Immature natural killer cell (primary cell): ENCODE measurements around the gene LYG2. TPM values are rescaled to one million over a fixed set of nuclear protein-coding genes. Genes with fewer than 3 reads are reported as not detected.
A peak's percentile ranks its signal among the peaks of the same experiment; 100 is the strongest.
"Not testable (repeated sequence)": the region's sequence is repeated elsewhere in the genome, so short reads cannot be mapped to it uniquely, and the experiment has no call there.

ENCODE experiments used
- DNase-seq, 3 donors: peaks; one replicate each; pipeline ENCODE4 v3.0.0; 2022; ENCODE audit warnings: mixed read lengths in 1 of 3
- H3K27ac Mint-ChIP-seq, 6 donors: one replicate each; pipeline ENCODE4 v1.8.0; 2020; ENCODE audit warnings: mixed read lengths in 6 of 6, mild to moderate bottlenecking in 5 of 6, inconsistent platforms in 4 of 6, moderate library complexity in 3 of 6
- H3K27me3 Mint-ChIP-seq, 3 donors: one replicate each; pipeline ENCODE4 v1.8.0; 2020 to 2021; ENCODE audit warnings: low read depth in 3 of 3, mild to moderate bottlenecking in 3 of 3, mixed read lengths in 3 of 3, moderate library complexity in 3 of 3, inconsistent platforms in 1 of 3
- H3K36me3 Mint-ChIP-seq, 3 donors: one replicate each; pipeline ENCODE4 v1.8.0; 2020; ENCODE audit warnings: mixed read lengths in 3 of 3, inconsistent platforms in 2 of 3, mild to moderate bottlenecking in 2 of 3
- H3K4me1 Mint-ChIP-seq, 2 donors: one replicate each; pipeline ENCODE4 v1.8.0; 2020; ENCODE audit warnings: inconsistent platforms in 2 of 2, mild to moderate bottlenecking in 2 of 2, mixed read lengths in 2 of 2, moderate library complexity in 1 of 2
- H3K4me3 Mint-ChIP-seq, 5 donors: one replicate each; pipeline ENCODE4 v1.8.0; 2020; ENCODE audit warnings: mild to moderate bottlenecking in 5 of 5, mixed read lengths in 5 of 5, inconsistent platforms in 3 of 5, moderate library complexity in 3 of 5
- H3K9me3 Mint-ChIP-seq, 6 donors: one replicate each; pipeline ENCODE4 v1.8.0; 2020; ENCODE audit warnings: mild to moderate bottlenecking in 6 of 6, mixed read lengths in 6 of 6, inconsistent platforms in 4 of 6, moderate library complexity in 3 of 6
- polyA plus RNA-seq, 3 donors: library from polyadenylated mRNA; unstranded; fragments of 300-500 nt; fragmentation: Illumina TruSeq; gene quantifications; one replicate each; pipeline ENCODE4 v1.2.3, GENCODE V29; 2021

LYG2 gene
- not detected for polyA plus RNA-seq

- no peaks in the 10 kb centered on the region for H3K4me1 Mint-ChIP-seq
- H3K9me3 Mint-ChIP-seq = no peaks in the 10 kb centered on the region
- no peaks in the 10 kb centered on the region for H3K27me3 Mint-ChIP-seq
- peak within 1 kb of the TSS in 1 of 6 donors; percentile 62 for H3K27ac Mint-ChIP-seq
- no peak for DNase-seq
- no peaks in the 10 kb centered on the region for H3K36me3 Mint-ChIP-seq
- H3K4me3 Mint-ChIP-seq = no peak within 1 kb of the TSS
These were observed at the start of gene LYG2 for GRCh38 chr2:99255491-99256318. TSS of gene LYG2 (minus strand) at chr2:99255666. CDS start at chr2:99254260, 1,406 bp downstream.

GRCh38 chr2:99301097-99301496, 45.6 kb upstream of the LYG2 start, which contains the start of gene LYG1:
TSS of gene LYG1 (minus strand) at chr2:99301197. CDS start at chr2:99295670, 5,527 bp downstream.
- not testable (repeated sequence) for H3K27ac Mint-ChIP-seq, H3K4me3 Mint-ChIP-seq, H3K27me3 Mint-ChIP-seq, H3K4me1 Mint-ChIP-seq, H3K9me3 Mint-ChIP-seq, DNase-seq
- peaks cover 4 to 26% (median 9%) of the 10 kb centered on the region in 3 donors for H3K36me3 Mint-ChIP-seq

GRCh38 chr2:99299580-99299979, 44.1 kb upstream of the LYG2 start:
- DNase-seq = no peak
- peaks cover 9 to 30% (median 12%) of the 10 kb centered on the region in 3 donors for H3K36me3 Mint-ChIP-seq
- H3K27me3 Mint-ChIP-seq = peaks cover 2% of the 10 kb centered on the region in 3 donors
- no peak overlapping the region for H3K27ac Mint-ChIP-seq
- H3K4me1 Mint-ChIP-seq = no peaks in the 10 kb centered on the region
- H3K9me3 Mint-ChIP-seq = no peaks in the 10 kb centered on the region
- no peak overlapping the region for H3K4me3 Mint-ChIP-seq

- peaks cover 2% of the 10 kb centered on the region in 3 donors for H3K27me3 Mint-ChIP-seq
- DNase-seq = no peak
- peaks cover 5 to 21% (median 12%) of the 10 kb centered on the region in 3 donors for H3K36me3 Mint-ChIP-seq
- no peaks in the 10 kb centered on the region for H3K4me1 Mint-ChIP-seq
- H3K9me3 Mint-ChIP-seq = no peaks in the 10 kb centered on the region
- no peak overlapping the region for H3K4me3 Mint-ChIP-seq
- no peak overlapping the region for H3K27ac Mint-ChIP-seq
These were observed 42.5 kb upstream of the LYG2 start for GRCh38 chr2:99297994-99298393.

- Mint-ChIP-seq H3K4me1 (no peaks in the 10 kb centered on the region), H3K4me3 (no peak overlapping the region), H3K36me3 (peaks cover 20 to 26% (median 22%) of the 10 kb centered on the region in 3 donors), H3K27me3 (no peaks in the 10 kb centered on the region), H3K9me3 (peaks cover 0 to 1% (median 0%) of the 10 kb centered on the region in 6 donors), H3K27ac (no peak overlapping the region)
- no peak for DNase-seq
These were observed 30.1 kb upstream of the LYG2 start for GRCh38 chr2:99285526-99285925.

GRCh38 chr2:99279969-99280695, 24.7 kb upstream of the LYG2 start:
- Mint-ChIP-seq H3K4me3 (no peak overlapping the region), H3K36me3 (peaks cover 26 to 38% (median 31%) of the 10 kb centered on the region in 3 donors), H3K4me1 (no peaks in the 10 kb centered on the region), H3K27me3 (no peaks in the 10 kb centered on the region), H3K27ac (no peak overlapping the region), H3K9me3 (peaks cover 0 to 6% (median 4%) of the 10 kb centered on the region in 6 donors)
- DNase-seq = no peak

GRCh38 chr2:99278793-99279291, 23.4 kb upstream of the LYG2 start:
- H3K4me3 Mint-ChIP-seq = no peak overlapping the region
- H3K9me3 Mint-ChIP-seq = peaks cover 0 to 6% (median 4%) of the 10 kb centered on the region in 6 donors
- DNase-seq = no peak
- H3K36me3 Mint-ChIP-seq = peaks cover 26 to 32% (median 31%) of the 10 kb centered on the region in 3 donors
- H3K27me3 Mint-ChIP-seq = no peaks in the 10 kb centered on the region
- no peak overlapping the region for H3K27ac Mint-ChIP-seq
- no peaks in the 10 kb centered on the region for H3K4me1 Mint-ChIP-seq

- not testable (repeated sequence) for H3K4me1 Mint-ChIP-seq, H3K27ac Mint-ChIP-seq, H3K9me3 Mint-ChIP-seq, H3K27me3 Mint-ChIP-seq, H3K4me3 Mint-ChIP-seq, DNase-seq
- peaks cover 23 to 31% (median 29%) of the 10 kb centered on the region in 3 donors for H3K36me3 Mint-ChIP-seq
These were observed 22.8 kb upstream of the LYG2 start for GRCh38 chr2:99278195-99278765.

- Mint-ChIP-seq H3K27ac (no peak overlapping the region), H3K27me3 (no peaks in the 10 kb centered on the region), H3K36me3 (peaks cover 27 to 30% (median 27%) of the 10 kb centered on the region in 3 donors), H3K4me3 (no peak overlapping the region), H3K4me1 (no peaks in the 10 kb centered on the region), H3K9me3 (peaks cover 10 to 20% (median 16%) of the 10 kb centered on the region in 6 donors)
- no peak for DNase-seq
These were observed 20.4 kb upstream of the LYG2 start for GRCh38 chr2:99275882-99276281.

- Mint-ChIP-seq H3K27me3 (peaks cover 0 to 1% (median 0%) of the 10 kb centered on the region in 3 donors), H3K36me3 (peaks cover 3 to 5% (median 3%) of the 10 kb centered on the region in 3 donors), H3K4me3 (no peak overlapping the region), H3K9me3 (no peaks in the 10 kb centered on the region), H3K27ac (no peak overlapping the region), H3K4me1 (no peaks in the 10 kb centered on the region)
- DNase-seq = no peak
These were observed 5.8 kb upstream of the LYG2 start for GRCh38 chr2:99261242-99261641.

- peaks cover 0 to 1% (median 0%) of the 10 kb centered on the region in 3 donors for H3K27me3 Mint-ChIP-seq
- peaks cover 0 to 5% (median 3%) of the 10 kb centered on the region in 3 donors for H3K36me3 Mint-ChIP-seq
- H3K4me1 Mint-ChIP-seq = no peaks in the 10 kb centered on the region
- H3K4me3 Mint-ChIP-seq = no peak overlapping the region
- no peak overlapping the region for H3K27ac Mint-ChIP-seq
- no peaks in the 10 kb centered on the region for H3K9me3 Mint-ChIP-seq
- DNase-seq = no peak
These were observed 4.7 kb upstream of the LYG2 start for GRCh38 chr2:99260184-99260583.

- Mint-ChIP-seq H3K27me3 (peaks cover 0 to 1% (median 0%) of the 10 kb centered on the region in 3 donors), H3K36me3 (peaks cover 0 to 5% (median 3%) of the 10 kb centered on the region in 3 donors), H3K4me3 (no peak overlapping the region), H3K27ac (no peak overlapping the region), H3K4me1 (no peaks in the 10 kb centered on the region), H3K9me3 (no peaks in the 10 kb centered on the region)
- DNase-seq = no peak
These were observed 4.0 kb upstream of the LYG2 start for GRCh38 chr2:99259465-99259864.

GRCh38 chr2:99256677-99257076, 1.2 kb upstream of the LYG2 start:
- no peaks in the 10 kb centered on the region for H3K4me1 Mint-ChIP-seq
- DNase-seq = no peak
- H3K36me3 Mint-ChIP-seq = no peaks in the 10 kb centered on the region
- H3K4me3 Mint-ChIP-seq = no peak overlapping the region
- H3K27ac Mint-ChIP-seq = no peak overlapping the region
- H3K9me3 Mint-ChIP-seq = no peaks in the 10 kb centered on the region
- H3K27me3 Mint-ChIP-seq = no peaks in the 10 kb centered on the region
